WTC11 (cell line): Measurements from ENCODE around the gene KIF3C.

Experiments
- CBFB ChIP-seq: sonication (generic); formaldehyde crosslinking; IDR thresholded peaks from 2 replicates; pipeline ENCODE4 v1.8.1; 2022; ENCODE audit warnings: mild to moderate bottlenecking, low read depth, missing genetic modification reagents
- TF ChIP-seq, protein P1 (sequence below): sonication (generic); formaldehyde crosslinking; IDR thresholded peaks from 2 replicates; pipeline ENCODE4 v1.8.0; 2022; ENCODE audit warnings: mild to moderate bottlenecking, missing genetic modification reagents

GRCh38 chr2:25877431-25878360 lies 104.6 kb downstream of the KIF3C start:
- no peak for TF ChIP-seq CBFB (CRISPR knock-in tag)
- TF ChIP-seq, protein P1, sequence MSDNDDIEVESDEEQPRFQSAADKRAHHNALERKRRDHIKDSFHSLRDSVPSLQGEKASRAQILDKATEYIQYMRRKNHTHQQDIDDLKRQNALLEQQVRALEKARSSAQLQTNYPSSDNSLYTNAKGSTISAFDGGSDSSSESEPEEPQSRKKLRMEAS (CRISPR knock-in tag): no peak
